Neural cell (in vitro differentiated cells): ENCODE data around the gene XIRP2.

Experiments
- EP300 ChIP-seq: fragments of 450-650 bp; conservative IDR thresholded peaks from 2 replicates; pipeline ENCODE4 v1.6.1; 2014; ENCODE audit warnings: antibody characterized with exemption, mild to moderate bottlenecking, moderate library complexity; ENCODE audit not compliant: poor library complexity, severe bottlenecking
- EZH2 ChIP-seq: fragments of 200-600, 300-800 bp; shearing (Covaris generic), sonication (generic); IDR thresholded peaks from 2 replicates; pipeline ENCODE4 v1.6.1; 2014; ENCODE audit warnings: antibody characterized with exemption, low read length, borderline replicate concordance, mild to moderate bottlenecking; ENCODE audit not compliant: insufficient read depth, poor library complexity, severe bottlenecking
- MXI1 ChIP-seq: fragments of 450-650 bp; conservative IDR thresholded peaks from 2 replicates; pipeline ENCODE4 v1.6.1; 2014; ENCODE audit warnings: antibody characterized with exemption, mild to moderate bottlenecking; ENCODE audit not compliant: poor library complexity, severe bottlenecking
- POLR2AphosphoS5 ChIP-seq: IDR thresholded peaks from 2 replicates; pipeline ENCODE4 v1.6.1; 2012
- RAD21 ChIP-seq: fragments of 450-650 bp; conservative IDR thresholded peaks from 2 replicates; pipeline ENCODE4 v1.6.1; 2014; ENCODE audit warnings: antibody characterized with exemption, mild to moderate bottlenecking, moderate library complexity
- REST ChIP-seq: IDR thresholded peaks from 2 replicates; pipeline ENCODE4 v1.6.1; 2012; ENCODE audit warnings: borderline replicate concordance
- SMC3 ChIP-seq: fragments of 450-650 bp; conservative IDR thresholded peaks from 2 replicates; pipeline ENCODE4 v1.6.1; 2014; ENCODE audit warnings: antibody characterized with exemption, mild to moderate bottlenecking, moderate library complexity; ENCODE audit not compliant: poor library complexity
- TAF1 ChIP-seq: IDR thresholded peaks from 2 replicates; pipeline ENCODE4 v1.6.1; 2012; ENCODE audit warnings: low read depth
- TF ChIP-seq, protein P1 (sequence below): fragments of 450-650 bp; IDR thresholded peaks from 2 replicates; pipeline ENCODE4 v1.5.1; 2014; ENCODE audit warnings: antibody characterized with exemption, mild to moderate bottlenecking, moderate library complexity; ENCODE audit not compliant: poor library complexity, severe bottlenecking

DNA sequence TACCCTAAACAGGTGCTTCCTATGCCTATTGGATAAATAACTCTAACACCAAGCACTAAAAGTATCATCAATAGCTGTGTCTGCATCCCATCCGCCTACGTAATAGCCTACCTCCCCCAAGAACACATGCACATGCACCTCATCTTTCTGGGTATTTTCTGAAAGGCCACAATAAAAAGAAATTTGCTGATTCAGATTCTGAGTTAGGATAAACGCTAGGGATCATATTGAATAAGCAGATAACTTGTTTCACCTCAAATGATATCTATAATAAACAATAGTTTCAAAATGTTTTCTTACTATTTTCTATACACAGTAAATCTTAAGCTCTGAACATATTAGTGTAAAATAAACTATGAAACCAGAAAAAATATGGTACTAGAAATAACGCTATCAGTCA lies 112.9 kb downstream of the XIRP2 start:
- no peak for TF ChIP-seq EP300
- TF ChIP-seq, protein P1, sequence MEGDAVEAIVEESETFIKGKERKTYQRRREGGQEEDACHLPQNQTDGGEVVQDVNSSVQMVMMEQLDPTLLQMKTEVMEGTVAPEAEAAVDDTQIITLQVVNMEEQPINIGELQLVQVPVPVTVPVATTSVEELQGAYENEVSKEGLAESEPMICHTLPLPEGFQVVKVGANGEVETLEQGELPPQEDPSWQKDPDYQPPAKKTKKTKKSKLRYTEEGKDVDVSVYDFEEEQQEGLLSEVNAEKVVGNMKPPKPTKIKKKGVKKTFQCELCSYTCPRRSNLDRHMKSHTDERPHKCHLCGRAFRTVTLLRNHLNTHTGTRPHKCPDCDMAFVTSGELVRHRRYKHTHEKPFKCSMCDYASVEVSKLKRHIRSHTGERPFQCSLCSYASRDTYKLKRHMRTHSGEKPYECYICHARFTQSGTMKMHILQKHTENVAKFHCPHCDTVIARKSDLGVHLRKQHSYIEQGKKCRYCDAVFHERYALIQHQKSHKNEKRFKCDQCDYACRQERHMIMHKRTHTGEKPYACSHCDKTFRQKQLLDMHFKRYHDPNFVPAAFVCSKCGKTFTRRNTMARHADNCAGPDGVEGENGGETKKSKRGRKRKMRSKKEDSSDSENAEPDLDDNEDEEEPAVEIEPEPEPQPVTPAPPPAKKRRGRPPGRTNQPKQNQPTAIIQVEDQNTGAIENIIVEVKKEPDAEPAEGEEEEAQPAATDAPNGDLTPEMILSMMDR, result no peak
- no peak for TF ChIP-seq REST
- TF ChIP-seq EZH2, result no peak
- no peak for TF ChIP-seq RAD21
- no peak for TF ChIP-seq POLR2AphosphoS5
- TF ChIP-seq SMC3, result no peak
- TF ChIP-seq MXI1, result no peak
- no peak for TF ChIP-seq TAF1
